ENCODE results near the gene HIP1. TPM values are rescaled to one million over a fixed set of nuclear protein-coding genes. Genes with fewer than 3 reads are reported as not detected.

The HIP1 gene
- total and polyA plus RNA-seq, 12 donors = 7.0 to 32.4 (median 23.4) TPM

DNA sequence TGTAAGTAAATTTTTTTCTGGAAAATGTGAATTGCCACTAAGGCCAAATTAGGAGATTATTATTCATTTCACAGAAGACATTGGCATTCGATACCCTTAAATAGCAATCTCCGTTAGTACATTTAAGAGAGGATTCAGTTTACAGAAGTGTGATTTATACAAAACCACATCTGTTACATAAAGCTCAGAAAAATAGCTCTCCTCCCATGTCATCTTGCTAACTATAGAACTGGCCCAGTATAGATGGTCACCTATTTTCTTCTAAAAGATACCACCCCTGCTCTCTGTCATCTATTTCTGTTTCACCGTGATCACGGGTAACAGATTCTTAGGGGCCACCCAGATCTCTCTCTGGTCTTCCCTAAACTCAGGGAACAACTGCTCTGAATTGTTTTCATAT is 119.1 kb downstream of the HIP1 start:
- intact Hi-C loops (cut with DNase I) = loop anchor here in 1 of 10 donors (5.0 to 10.0 kb wide), 2 partner anchors 33 to 115 kb away; partner anchors contain the start of gene HIP1
- H3K9me3 ChIP-seq = no peaks in the 10 kb centered on the region
- H3K27me3 ChIP-seq = no peaks in the 10 kb centered on the region
- 81 to 82% methylated on average over 4 of the region's 4 CpGs for WGBS, 2 donors
- no peak for DNase-seq
- no peak for TF ChIP-seq CTCF (IDR thresholded peaks at IDR 0.05)
- H3K4me1 ChIP-seq = peaks cover 0 to 84% (median 13%) of the 10 kb centered on the region in 9 donors
- ATAC-seq = no peak
- peaks cover 0 to 4% (median 0%) of the 10 kb centered on the region in 9 donors for H3K36me3 ChIP-seq
- peak overlapping the region in 1 of 10 donors; percentile 91 for H3K27ac ChIP-seq
- H3K4me3 ChIP-seq = no peak overlapping the region

DNA sequence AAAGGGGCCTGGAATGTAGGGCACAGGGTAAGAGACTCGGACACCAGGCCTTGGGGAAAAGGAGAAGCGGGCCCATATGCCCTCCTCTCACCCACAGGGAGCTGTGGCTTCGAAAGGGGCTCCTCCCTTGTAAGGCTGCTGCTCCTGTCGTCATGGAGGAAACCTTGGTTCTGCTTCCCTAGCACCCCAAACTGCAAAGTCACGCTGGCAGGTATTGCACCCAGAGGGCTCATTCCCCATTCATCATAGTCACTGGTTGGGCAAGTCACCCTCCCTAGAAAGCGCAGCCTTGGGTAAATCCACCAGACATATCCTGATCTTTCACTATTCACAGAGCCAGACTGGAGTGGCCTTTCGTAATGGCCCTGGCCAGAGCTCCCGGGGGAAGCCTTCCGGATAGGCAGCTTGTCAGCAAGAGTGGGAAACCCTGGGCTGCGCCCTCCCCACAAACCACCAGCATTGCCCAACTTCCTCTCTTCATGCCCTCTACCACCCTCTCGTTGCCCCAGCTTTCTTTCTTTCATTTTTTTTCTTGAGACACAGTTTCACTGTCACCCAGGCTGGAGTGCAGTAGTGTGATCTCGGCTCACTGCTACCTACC is 121.0 kb downstream of the HIP1 start:
- H3K27ac ChIP-seq = peak overlapping the region in 5 of 10 donors; percentile 18 to 91 (median 62)
- ATAC-seq = peak; percentile 55 to 83 (median 76)
- intact Hi-C loops (cut with DNase I) = loop anchor here in 1 of 10 donors (5.0 to 10.0 kb wide), 2 partner anchors 35 to 117 kb away; partner anchors contain the start of gene HIP1

GRCh38 chr7:75616421-75617167 is 122.1 kb downstream of the HIP1 start:
- ATAC-seq (no peak), DNase-seq (no peak)
- Histone ChIP-seq H3K4me3 (no peak overlapping the region), H3K4me1 (peaks cover 0 to 68% (median 8%) of the 10 kb centered on the region in 9 donors), H3K36me3 (peaks cover 0 to 4% (median 0%) of the 10 kb centered on the region in 9 donors), H3K27me3 (no peaks in the 10 kb centered on the region), H3K27ac (peak overlapping the region in 3 of 10 donors; percentile 62 to 91 (median 74)), H3K9me3 (no peaks in the 10 kb centered on the region)
- WGBS, 2 donors = 84 to 85% methylated on average over 9 of the region's 9 CpGs
- intact Hi-C loops (cut with DNase I) = loop anchor here in 1 of 10 donors (5.0 to 10.0 kb wide), 2 partner anchors 36 to 118 kb away; partner anchors contain the start of gene HIP1
- no peak for TF ChIP-seq CTCF (IDR thresholded peaks at IDR 0.05)

More for the DNA sequence above, 121.0 kb downstream of the HIP1 start:
- DNase-seq = peak; percentile 48 to 63
- Histone ChIP-seq H3K4me1 (peaks cover 0 to 72% (median 0%) of the 10 kb centered on the region in 9 donors), H3K9me3 (no peaks in the 10 kb centered on the region), H3K27me3 (no peaks in the 10 kb centered on the region), H3K36me3 (peaks cover 0 to 4% (median 0%) of the 10 kb centered on the region in 9 donors), H3K4me3 (peak overlapping the region in 1 of 10 donors; percentile 8)
- no peak for TF ChIP-seq CTCF (IDR thresholded peaks at IDR 0.05)
- WGBS, 2 donors = 80 to 90% methylated on average over 12 of the region's 12 CpGs

DNA sequence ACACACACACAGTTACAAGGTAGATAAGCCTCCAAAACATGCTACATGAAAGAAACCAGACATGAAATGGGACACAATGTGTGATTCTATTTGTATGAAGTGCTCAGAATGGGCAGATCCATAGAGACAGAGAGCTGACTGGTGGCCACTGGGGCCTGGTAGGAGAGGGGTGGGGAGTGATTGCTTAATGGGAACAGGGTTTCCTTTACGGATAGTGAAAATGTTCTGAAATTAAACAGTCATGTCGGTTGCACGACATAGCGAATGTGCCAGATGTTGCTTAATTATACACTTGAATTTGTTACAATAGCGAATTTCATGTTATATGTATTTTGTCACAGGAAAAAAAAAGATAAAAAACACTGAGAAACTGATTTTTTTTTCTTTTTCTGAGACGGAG is 124.3 kb downstream of the HIP1 start:
- Histone ChIP-seq H3K27me3 (no peaks in the 10 kb centered on the region), H3K4me3 (no peak overlapping the region), H3K36me3 (no peaks in the 10 kb centered on the region), H3K9me3 (no peaks in the 10 kb centered on the region), H3K27ac (peak overlapping the region in 1 of 10 donors; percentile 60), H3K4me1 (peaks cover 0 to 55% (median 13%) of the 10 kb centered on the region in 9 donors)
- ATAC-seq (no peak), DNase-seq (no peak)
- 91 to 95% methylated on average over 6 of the region's 6 CpGs for WGBS, 2 donors
- no peak for TF ChIP-seq CTCF (IDR thresholded peaks at IDR 0.05)
- intact Hi-C loops (cut with DNase I) = loop anchor here in 2 of 10 donors (2.0 to 10.0 kb wide), 2 partner anchors 120 to 148 kb away; partner anchors contain the start of gene HIP1 (in 1 of the 2)
